Measurements from ENCODE around the gene CHPT1.

Gene CHPT1

GRCh38 chr12:101768781-101769180 lies 71.3 kb downstream of the CHPT1 start:
- no peak for FAIRE-seq

GRCh38 chr12:101769865-101770264 lies 72.4 kb downstream of the CHPT1 start:
- FAIRE-seq, result no peak

GRCh38 chr12:101772012-101772775 lies 74.8 kb downstream of the CHPT1 start:
- FAIRE-seq, result no peak

DNA sequence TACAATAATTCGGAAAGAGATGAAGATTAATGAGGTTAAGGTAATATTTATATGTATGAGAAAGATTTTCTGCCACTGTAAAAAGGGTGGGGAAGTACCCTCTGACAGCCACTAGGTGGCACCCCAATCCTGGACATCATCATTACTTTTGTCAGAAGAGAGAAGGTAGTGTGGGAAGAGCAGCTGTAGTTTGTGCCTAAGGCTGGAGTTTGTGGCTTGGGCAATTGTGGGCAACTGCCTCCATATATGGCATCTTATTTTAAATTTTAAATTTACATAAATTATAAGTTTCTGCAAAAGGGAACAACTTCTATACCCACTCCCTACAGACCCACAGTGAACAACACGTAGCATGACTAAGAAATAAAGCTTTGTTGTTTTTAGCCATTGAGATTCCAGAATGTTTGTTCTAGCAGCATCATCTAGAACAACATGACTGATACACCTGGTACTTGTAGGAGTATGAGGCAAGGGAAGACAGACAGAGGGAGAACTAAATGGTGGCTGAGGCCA lies 76.3 kb downstream of the CHPT1 start:
- peak; percentile 94 for FAIRE-seq

DNA sequence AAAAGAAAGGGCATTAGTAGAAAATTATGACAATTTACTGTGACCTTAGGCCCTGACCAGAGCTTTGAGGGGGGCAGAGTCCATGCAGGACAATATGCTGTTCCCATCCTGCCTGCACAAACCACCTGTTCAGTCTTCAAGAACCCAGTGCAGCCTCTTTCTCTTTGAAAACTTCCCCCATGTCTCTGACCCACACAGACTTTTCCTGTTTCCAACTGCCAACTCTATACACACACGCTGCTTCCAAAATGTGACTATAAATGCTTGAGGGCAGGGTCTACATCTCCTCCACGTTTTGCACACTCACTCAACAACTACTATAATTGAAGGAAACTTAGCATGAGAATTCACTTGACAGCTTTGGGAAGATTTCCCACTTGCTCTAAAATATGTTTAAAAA lies 78.4 kb downstream of the CHPT1 start:
- no peak for FAIRE-seq

- FAIRE-seq, result no peak
Observed at GRCh38 chr12:101777485-101777884, 80.0 kb downstream of the CHPT1 start.

- no peak for FAIRE-seq
Observed at GRCh38 chr12:101777978-101778377, 80.5 kb downstream of the CHPT1 start.
